HG03066 (cell line): ENCODE measurements around the gene ZNF410.
"Not testable (repeated sequence)": the region's sequence is repeated elsewhere in the genome, so short reads cannot be mapped to it uniquely, and the experiment has no call there.

ENCODE experiments used
- ATAC-seq: cut with Tn5 transposase; IDR thresholded peaks from one replicate; pipeline ENCODE4 v1.9.1; 2021; ENCODE audit warnings: low read depth; ENCODE audit not compliant: unreplicated experiment

ZNF410 gene

GRCh38 chr14:73884438-73885190 is 2.0 kb upstream of the ZNF410 start:
- no peak for ATAC-seq

DNA sequence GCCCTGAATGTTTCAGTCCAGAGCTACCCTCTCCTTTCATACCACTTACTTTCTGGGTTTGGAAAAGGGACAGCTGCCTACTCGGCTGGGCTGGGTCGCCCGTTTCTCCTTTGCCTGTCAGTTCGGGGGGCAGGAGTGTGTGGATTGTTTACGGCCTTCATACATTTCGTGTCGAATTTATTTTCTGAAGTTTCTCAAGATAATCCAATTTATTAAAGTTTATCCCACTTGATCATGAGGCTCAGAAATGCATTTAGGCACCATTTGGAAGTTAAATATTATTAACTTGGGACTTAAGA is 608 bp downstream of the ZNF410 start:
- ATAC-seq, result no peak

GRCh38 chr14:73887694-73888459 is 1.2 kb downstream of the ZNF410 start:
- no peak for ATAC-seq

DNA sequence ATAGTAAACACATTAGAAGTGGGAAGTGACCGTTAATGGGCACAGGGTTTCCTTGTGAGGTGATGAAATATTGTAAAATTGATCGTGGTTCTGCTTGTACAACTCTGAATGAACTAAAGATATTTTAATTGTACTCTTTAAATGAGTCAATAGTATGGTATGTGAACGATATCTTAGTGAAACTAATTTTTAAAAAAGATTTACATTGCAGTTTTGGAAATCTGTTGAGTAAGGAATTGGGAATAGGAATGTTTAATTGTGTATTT is 1.7 kb downstream of the ZNF410 start:
- no peak for ATAC-seq

- ATAC-seq, result no peak
These were observed 2.3 kb downstream of the ZNF410 start for GRCh38 chr14:73888971-73889370.

GRCh38 chr14:73889376-73889775 is 2.7 kb downstream of the ZNF410 start:
- ATAC-seq, result no peak

- ATAC-seq, result not testable (repeated sequence)
These were observed 7.6 kb downstream of the ZNF410 start for GRCh38 chr14:73894180-73894687.

DNA sequence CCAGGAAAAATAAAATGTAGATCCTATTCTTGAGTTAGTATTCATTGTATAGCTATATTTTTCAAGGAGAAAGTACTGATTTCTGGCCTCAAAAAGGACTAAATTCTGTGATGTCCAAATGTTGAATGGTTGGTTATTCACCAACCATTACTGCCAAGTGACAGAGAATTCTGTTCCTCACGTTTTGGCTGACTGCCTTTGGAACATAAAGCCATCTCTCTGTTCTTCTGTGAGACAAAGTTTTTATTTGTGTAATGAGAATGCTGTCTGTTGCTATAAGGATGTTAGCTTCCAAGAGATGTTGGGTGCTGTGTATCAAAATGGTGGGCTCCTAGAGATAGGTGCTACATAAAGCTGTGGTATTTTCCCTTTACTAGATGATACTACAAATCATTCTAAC is 9.3 kb downstream of the ZNF410 start:
- ATAC-seq, result no peak

GRCh38 chr14:73896521-73896920 is 9.9 kb downstream of the ZNF410 start:
- no peak for ATAC-seq

- ATAC-seq, result no peak
These were observed 16.4 kb downstream of the ZNF410 start for GRCh38 chr14:73903028-73903427.

DNA sequence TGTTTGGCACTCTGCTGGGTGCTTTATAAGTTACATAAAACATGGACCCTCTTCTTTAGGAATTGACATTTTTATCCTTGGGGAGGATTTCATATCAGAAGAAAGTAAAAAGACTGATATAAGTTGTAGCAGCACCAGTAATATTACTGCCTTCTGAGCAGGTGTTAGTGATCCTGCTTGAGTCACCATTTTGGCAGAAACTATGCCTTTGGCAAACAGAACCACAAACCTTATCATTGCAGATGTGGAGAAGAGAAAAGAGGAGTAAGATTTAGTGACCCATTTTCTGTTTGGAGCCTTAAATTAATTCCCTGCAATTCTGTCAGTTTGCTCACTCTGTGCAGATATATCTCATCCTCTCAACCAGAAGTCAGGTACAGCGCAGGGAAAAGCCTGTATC is 23.0 kb downstream of the ZNF410 start:
- ATAC-seq, result no peak

- ATAC-seq, result no peak
These were observed 26.6 kb downstream of the ZNF410 start for GRCh38 chr14:73913256-73913655.

- ATAC-seq, result no peak
These were observed 29.7 kb downstream of the ZNF410 start for GRCh38 chr14:73916324-73916723.

- not testable (repeated sequence) for ATAC-seq
These were observed 32.8 kb downstream of the ZNF410 start for GRCh38 chr14:73919457-73919856.

GRCh38 chr14:73924337-73924736 is 37.7 kb downstream of the ZNF410 start:
- no peak for ATAC-seq

GRCh38 chr14:73935666-73936065 is 49.0 kb downstream of the ZNF410 start:
- ATAC-seq, result no peak

DNA sequence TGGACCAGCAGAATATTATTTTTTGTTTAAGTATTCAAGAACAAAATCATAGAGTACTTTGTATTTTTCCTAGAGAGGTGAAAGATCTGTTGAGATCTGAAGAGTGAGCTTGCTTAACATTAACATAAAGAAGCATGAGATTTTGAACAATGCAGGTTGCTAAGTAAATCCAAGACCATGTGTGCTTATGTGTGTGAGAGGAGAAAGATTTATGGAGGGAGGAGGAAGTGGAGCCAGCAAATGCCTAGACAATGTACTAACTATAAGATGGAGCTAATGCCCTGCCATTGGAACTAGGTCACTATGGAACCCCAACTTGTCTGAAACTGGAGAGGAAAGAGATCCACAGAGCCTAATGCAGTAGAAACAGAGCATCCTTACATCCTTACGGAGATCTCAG is 49.9 kb downstream of the ZNF410 start:
- no peak for ATAC-seq

DNA sequence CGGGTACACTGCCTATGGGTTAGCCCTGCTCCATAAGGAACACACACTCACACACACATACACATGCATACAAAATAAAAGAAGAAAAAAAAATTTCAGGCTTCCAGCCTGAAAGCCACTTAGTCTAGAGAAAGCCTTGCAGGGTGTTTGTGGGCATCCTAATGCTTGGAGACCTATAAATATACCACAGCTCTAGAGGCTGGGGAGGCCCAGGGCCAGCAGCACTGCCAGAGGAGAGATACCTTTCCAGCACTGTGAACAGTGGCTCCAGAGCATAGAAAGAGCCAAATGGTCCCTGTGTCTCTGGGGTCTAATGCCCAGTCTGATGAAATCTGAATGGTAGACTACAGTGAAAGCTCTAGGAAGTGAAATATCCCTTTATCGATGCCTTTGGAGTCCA is 50.4 kb downstream of the ZNF410 start:
- ATAC-seq, result no peak

GRCh38 chr14:73942180-73942579 is 55.5 kb downstream of the ZNF410 start:
- ATAC-seq, result no peak

DNA sequence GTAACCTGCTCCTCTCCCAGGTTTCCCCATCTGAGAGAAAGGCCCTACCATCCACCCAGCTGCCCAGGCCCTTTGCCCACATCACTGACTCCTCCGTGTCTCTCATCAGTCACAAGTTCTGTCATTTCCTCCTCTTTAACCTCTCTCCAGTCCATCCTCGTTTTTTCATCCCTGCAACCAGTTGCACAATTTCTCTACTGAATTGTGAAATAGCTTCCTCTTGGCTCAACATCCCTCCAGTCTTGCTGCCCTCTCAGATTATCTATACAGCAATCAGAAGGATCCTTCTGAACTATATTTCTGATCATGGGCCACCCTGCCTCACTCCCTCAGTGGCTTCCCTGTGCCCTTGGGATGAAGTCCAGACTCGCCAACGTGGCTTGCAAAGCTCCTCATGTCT is 56.4 kb downstream of the ZNF410 start:
- no peak for ATAC-seq

DNA sequence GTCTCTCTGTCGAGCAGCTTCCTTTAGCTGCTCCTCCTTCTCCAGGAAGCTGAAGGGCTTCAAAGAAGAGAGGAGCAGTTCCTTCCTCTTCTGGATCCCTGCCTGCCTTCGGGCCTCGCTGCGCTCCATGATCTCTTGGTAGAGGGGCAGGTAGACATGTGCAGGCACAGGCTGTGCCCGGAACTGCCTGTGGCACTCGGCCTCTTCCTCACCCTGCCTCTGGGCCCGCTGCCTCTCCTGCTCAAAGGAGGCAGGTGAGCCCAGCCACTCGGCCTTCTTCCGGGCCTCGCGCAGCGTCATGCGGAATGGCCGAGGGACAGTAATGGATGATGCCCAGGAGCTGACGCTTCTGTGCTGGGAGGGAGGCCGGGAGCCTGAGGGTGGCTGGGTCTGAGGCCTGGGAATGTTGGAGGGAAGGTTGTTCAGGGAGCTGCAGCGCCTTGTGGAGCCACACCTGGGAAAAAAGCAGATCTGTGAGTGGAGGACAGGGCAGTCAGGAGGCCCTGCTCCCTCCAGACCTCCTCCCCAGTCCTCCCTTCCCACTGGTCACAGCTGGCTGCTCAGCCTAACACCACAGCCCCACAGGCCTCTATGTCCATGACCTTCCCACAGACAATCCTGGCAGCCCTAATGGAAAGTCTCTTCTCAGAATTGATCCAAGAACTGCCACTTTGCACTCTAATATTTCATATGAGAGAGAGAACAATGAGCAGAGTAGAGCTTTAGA is 57.9 kb downstream of the ZNF410 start:
- ATAC-seq, result no peak
